Effector memory CD8-positive, alpha-beta T cell (primary cell): ENCODE data around the gene GAB2.

Source experiments
- ATAC-seq: fragments of 150-1000 bp; cut with Tn5 transposase; replicated peaks from 2 replicates; pipeline ENCODE4 v1.10.0; 2021; ENCODE audit warnings: mild to moderate bottlenecking, moderate library complexity
- DNase-seq, 3 experiments: peaks; one replicate each; pipeline ENCODE4 v3.0.0; 2021
- H3K27ac Mint-ChIP-seq, 2 donors: one replicate each; pipeline ENCODE4 v1.8.0; 2022; ENCODE audit warnings: mild to moderate bottlenecking in 2 of 2, mixed read lengths in 2 of 2, moderate library complexity in 2 of 2
- H3K27me3 Mint-ChIP-seq, 2 donors: one replicate each; pipeline ENCODE4 v1.8.0; 2022; ENCODE audit warnings: mixed read lengths in 2 of 2
- H3K36me3 Mint-ChIP-seq: one replicate; pipeline ENCODE4 v1.8.0; 2022; ENCODE audit warnings: mild to moderate bottlenecking, moderate library complexity, mixed read lengths; ENCODE audit not compliant: insufficient read depth
- H3K4me1 Mint-ChIP-seq, 2 donors: one replicate each; pipeline ENCODE4 v1.8.0; 2022; ENCODE audit warnings: low read depth in 2 of 2, mixed read lengths in 2 of 2
- H3K4me3 Mint-ChIP-seq, 2 donors: one replicate each; pipeline ENCODE4 v1.8.0; 2022; ENCODE audit warnings: mild to moderate bottlenecking in 2 of 2, mixed read lengths in 2 of 2, moderate library complexity in 2 of 2
- H3K9me3 Mint-ChIP-seq, 2 donors: one replicate each; pipeline ENCODE4 v1.8.0; 2022; ENCODE audit warnings: mixed read lengths in 2 of 2

The GAB2 gene

GRCh38 chr11:78168539-78169477 is 248.8 kb downstream of the GAB2 start:
- no peaks in the 10 kb centered on the region for H3K27me3 Mint-ChIP-seq
- no peak for DNase-seq
- H3K4me3 Mint-ChIP-seq, result no peak overlapping the region
- ATAC-seq, result no peak
- H3K9me3 Mint-ChIP-seq, result no peaks in the 10 kb centered on the region
- H3K36me3 Mint-ChIP-seq, result no peaks in the 10 kb centered on the region
- H3K4me1 Mint-ChIP-seq, result no peaks in the 10 kb centered on the region
- no peak overlapping the region for H3K27ac Mint-ChIP-seq

- H3K4me1 Mint-ChIP-seq, result no peaks in the 10 kb centered on the region
- H3K36me3 Mint-ChIP-seq, result no peaks in the 10 kb centered on the region
- H3K9me3 Mint-ChIP-seq, result no peaks in the 10 kb centered on the region
- H3K4me3 Mint-ChIP-seq, result no peak overlapping the region
- no peak overlapping the region for H3K27ac Mint-ChIP-seq
- no peaks in the 10 kb centered on the region for H3K27me3 Mint-ChIP-seq
- ATAC-seq, result no peak
- DNase-seq, result no peak
These were observed 250.7 kb downstream of the GAB2 start for GRCh38 chr11:78166855-78167469.
